Endodermal cell (in vitro differentiated cells): Measurements from ENCODE around the gene PITHD1. TPM values are rescaled to one million over a fixed set of nuclear protein-coding genes. Genes with fewer than 3 reads are reported as not detected.

Experiments used
- DNase-seq: peaks from one replicate; pipeline ENCODE4 v3.0.0-alpha.2; 2017
- H3K27ac ChIP-seq: 2 replicates; pipeline ENCODE4 v1.5.1; 2013; ENCODE audit warnings: mild to moderate bottlenecking, low read depth, low read length, moderate library complexity
- H3K27me3 ChIP-seq: 2 replicates; pipeline ENCODE4 v1.6.1; 2013; ENCODE audit warnings: mild to moderate bottlenecking, low read length, moderate library complexity; ENCODE audit not compliant: insufficient read depth, control insufficient read depth, poor library complexity, severe bottlenecking
- H3K36me3 ChIP-seq: 2 replicates; pipeline ENCODE4 v1.7.0; 2013; ENCODE audit warnings: mild to moderate bottlenecking, low read length, moderate library complexity; ENCODE audit not compliant: control insufficient read depth, insufficient read depth
- H3K4me1 ChIP-seq: one replicate; pipeline ENCODE4 v1.7.0; 2013; ENCODE audit warnings: low read length; ENCODE audit not compliant: control insufficient read depth, insufficient read depth
- H3K4me3 ChIP-seq: 2 replicates; pipeline ENCODE4 v1.5.1; 2013; ENCODE audit warnings: mild to moderate bottlenecking, low read length, moderate library complexity
- H3K9ac ChIP-seq: 2 replicates; pipeline ENCODE4 v1.6.1; 2013; ENCODE audit warnings: mild to moderate bottlenecking, low read length, moderate library complexity; ENCODE audit not compliant: poor library complexity, severe bottlenecking; ENCODE audit errors: extremely low read depth
- H3K9me3 ChIP-seq: 2 replicates; pipeline ENCODE4 v1.6.1; 2013; ENCODE audit warnings: mild to moderate bottlenecking, low read length, moderate library complexity; ENCODE audit not compliant: control insufficient read depth
- H3K27ac Mint-ChIP-seq: 2 replicates; pipeline ENCODE4 v1.8.0; 2020; ENCODE audit warnings: mixed read lengths
- H3K27me3 Mint-ChIP-seq: 2 replicates; pipeline ENCODE4 v1.8.0; 2021; ENCODE audit warnings: mild to moderate bottlenecking, mixed read lengths; ENCODE audit not compliant: insufficient read depth
- H3K36me3 Mint-ChIP-seq: 2 replicates; pipeline ENCODE4 v1.8.0; 2020; ENCODE audit warnings: low read depth, mixed read lengths
- H3K4me1 Mint-ChIP-seq: 2 replicates; pipeline ENCODE4 v1.8.0; 2020; ENCODE audit warnings: mixed read lengths
- H3K4me3 Mint-ChIP-seq: 2 replicates; pipeline ENCODE4 v1.8.0; 2020; ENCODE audit warnings: mild to moderate bottlenecking, moderate library complexity, mixed read lengths
- H3K9me3 Mint-ChIP-seq: 2 replicates; pipeline ENCODE4 v1.8.0; 2020; ENCODE audit warnings: mild to moderate bottlenecking, mixed read lengths
- CTCF ChIP-seq: fragments of 200-600 bp; sonication (generic); conservative IDR thresholded peaks from 2 replicates; pipeline ENCODE4 v1.5.0; 2021; ENCODE audit warnings: antibody characterized with exemption, mild to moderate bottlenecking
- WGBS, 2 experiments: methylation state at CpG; one replicate each; pipeline versions ENCODE4 v1.1.5 to v1.1.7; 2013; ENCODE audit warnings: missing lambda C conversion rate in 2 of 2, mixed read lengths in 1 of 2; ENCODE audit not compliant: insufficient coverage in 1 of 2, insufficient read length in 1 of 2; 5-methylcytosine and 5-hydroxymethylcytosine counted together
- total RNA-seq, 2 donors: library from RNA; stranded (reverse); fragmentation: NEBNext Ultra II Directional in 1 of 2; extraction: Animal tissue kit (Norgen Biotek cat#: 25700) in 1 of 2; gene quantifications; 2 replicates in 1 of 2; 3 replicates in 1 of 2; pipeline ENCODE4 v1.2.1, GENCODE V29; 2021

The PITHD1 gene
- total RNA-seq, 2 donors from 2014 or later: 62.5 to 71.3 TPM

DNA sequence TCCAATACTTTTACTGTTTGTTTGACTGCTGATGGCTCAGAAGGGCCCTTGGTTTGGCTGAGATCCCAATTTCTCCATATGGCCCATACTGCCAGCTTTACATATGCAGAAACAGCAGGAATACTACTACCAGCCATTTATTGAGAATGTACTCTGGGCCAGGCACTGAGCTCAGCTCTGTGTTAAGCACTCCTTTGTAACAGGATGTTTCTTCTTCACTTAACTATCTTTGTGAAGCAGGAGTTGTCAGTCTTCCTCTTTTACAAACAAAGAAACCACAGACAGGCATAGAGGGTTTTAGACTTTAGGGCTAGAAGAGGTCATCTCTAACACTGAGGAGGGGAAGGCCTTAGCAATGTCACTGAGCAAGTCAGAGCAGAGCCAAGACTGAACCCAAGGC, 38.7 kb downstream of the PITHD1 start:
- H3K27ac Mint-ChIP-seq: no peak overlapping the region
- no peaks in the 10 kb centered on the region for H3K27me3 Mint-ChIP-seq
- Histone ChIP-seq H3K9me3 (no peaks in the 10 kb centered on the region), H3K4me3 (no peak overlapping the region), H3K27me3 (no peaks in the 10 kb centered on the region), H3K9ac (no peak overlapping the region), H3K4me1 (no peaks in the 10 kb centered on the region), H3K36me3 (peaks cover 20% of the 10 kb centered on the region), H3K27ac (no peak overlapping the region)
- no peak overlapping the region for H3K4me3 Mint-ChIP-seq
- H3K4me1 Mint-ChIP-seq: no peaks in the 10 kb centered on the region
- H3K36me3 Mint-ChIP-seq: peaks cover 18% of the 10 kb centered on the region
- H3K9me3 Mint-ChIP-seq: no peaks in the 10 kb centered on the region
- no peak for TF ChIP-seq CTCF
- no peak for DNase-seq

- Histone ChIP-seq H3K27ac (no peak overlapping the region), H3K27me3 (no peaks in the 10 kb centered on the region), H3K9ac (no peak overlapping the region), H3K36me3 (peaks cover 20% of the 10 kb centered on the region), H3K4me1 (no peaks in the 10 kb centered on the region), H3K4me3 (no peak overlapping the region), H3K9me3 (no peaks in the 10 kb centered on the region)
- no peak for DNase-seq
- H3K27ac Mint-ChIP-seq: no peak overlapping the region
- H3K9me3 Mint-ChIP-seq: no peaks in the 10 kb centered on the region
- no peaks in the 10 kb centered on the region for H3K4me1 Mint-ChIP-seq
- peaks cover 15% of the 10 kb centered on the region for H3K36me3 Mint-ChIP-seq
- no peak for TF ChIP-seq CTCF
- H3K27me3 Mint-ChIP-seq: no peaks in the 10 kb centered on the region
- no peak overlapping the region for H3K4me3 Mint-ChIP-seq
- WGBS, 2 experiments: 91 to 100% methylated on average over 2 of the region's 3 CpGs
These were observed 39.4 kb downstream of the PITHD1 start for GRCh38 chr1:23817633-23818032.

DNA sequence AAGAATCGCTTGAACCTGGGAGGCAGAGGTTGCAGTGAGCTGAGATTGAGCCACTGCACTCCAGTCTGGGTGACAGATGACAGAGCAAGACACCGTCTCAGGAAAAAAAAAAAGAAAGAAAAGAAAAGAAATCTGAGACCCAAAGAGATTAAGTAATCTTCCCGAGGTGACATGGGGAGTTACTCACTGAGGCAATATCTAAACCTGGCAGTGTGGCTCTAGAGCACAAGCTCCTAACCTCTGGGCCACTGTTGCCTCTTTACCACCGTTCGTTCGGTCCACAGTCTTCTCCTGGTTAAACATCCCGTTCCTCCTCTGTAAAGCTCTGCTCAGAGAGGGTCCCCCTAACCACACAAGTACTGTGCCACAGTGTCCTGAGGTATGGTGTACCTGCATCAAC, 45.5 kb downstream of the PITHD1 start:
- H3K9me3 Mint-ChIP-seq: no peaks in the 10 kb centered on the region
- WGBS, 2 experiments: 93 to 95% methylated on average over 4 to 7 of the region's 7 CpGs
- Histone ChIP-seq H3K4me1 (peaks cover 4% of the 10 kb centered on the region), H3K27ac (no peak overlapping the region), H3K9me3 (no peaks in the 10 kb centered on the region), H3K36me3 (no peaks in the 10 kb centered on the region), H3K27me3 (no peaks in the 10 kb centered on the region), H3K9ac (no peak overlapping the region), H3K4me3 (peak overlapping the region; percentile 97)
- H3K4me1 Mint-ChIP-seq: peaks cover 12% of the 10 kb centered on the region
- no peak overlapping the region for H3K27ac Mint-ChIP-seq
- H3K27me3 Mint-ChIP-seq: no peaks in the 10 kb centered on the region
- H3K4me3 Mint-ChIP-seq: peak overlapping the region; percentile 93
- no peaks in the 10 kb centered on the region for H3K36me3 Mint-ChIP-seq
- no peak for TF ChIP-seq CTCF
- no peak for DNase-seq
